ENCODE measurements around the gene FLT3.

GRCh38 chr13:27962982-27963381 lies 137.4 kb downstream of the FLT3 start:
- TF ChIP-seq POLR2A (IDR thresholded peaks at IDR 0.05), result no peak
- TF ChIP-seq, protein P1, sequence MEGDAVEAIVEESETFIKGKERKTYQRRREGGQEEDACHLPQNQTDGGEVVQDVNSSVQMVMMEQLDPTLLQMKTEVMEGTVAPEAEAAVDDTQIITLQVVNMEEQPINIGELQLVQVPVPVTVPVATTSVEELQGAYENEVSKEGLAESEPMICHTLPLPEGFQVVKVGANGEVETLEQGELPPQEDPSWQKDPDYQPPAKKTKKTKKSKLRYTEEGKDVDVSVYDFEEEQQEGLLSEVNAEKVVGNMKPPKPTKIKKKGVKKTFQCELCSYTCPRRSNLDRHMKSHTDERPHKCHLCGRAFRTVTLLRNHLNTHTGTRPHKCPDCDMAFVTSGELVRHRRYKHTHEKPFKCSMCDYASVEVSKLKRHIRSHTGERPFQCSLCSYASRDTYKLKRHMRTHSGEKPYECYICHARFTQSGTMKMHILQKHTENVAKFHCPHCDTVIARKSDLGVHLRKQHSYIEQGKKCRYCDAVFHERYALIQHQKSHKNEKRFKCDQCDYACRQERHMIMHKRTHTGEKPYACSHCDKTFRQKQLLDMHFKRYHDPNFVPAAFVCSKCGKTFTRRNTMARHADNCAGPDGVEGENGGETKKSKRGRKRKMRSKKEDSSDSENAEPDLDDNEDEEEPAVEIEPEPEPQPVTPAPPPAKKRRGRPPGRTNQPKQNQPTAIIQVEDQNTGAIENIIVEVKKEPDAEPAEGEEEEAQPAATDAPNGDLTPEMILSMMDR (IDR thresholded peaks at IDR 0.05), result no peak

Data from heart left ventricle (tissue), 13 donors.